GM12892 (cell line): ENCODE results near the gene ADGRD2.

Experiments used
- DNase-seq: peaks from one replicate; pipeline ENCODE4 v3.0.0; 2011; ENCODE audit not compliant: insufficient read length
- FAIRE-seq: peaks from 2 replicates; lab custom pipeline; 2011; peaks lifted over from hg19 to GRCh38; lab: Jason Lieb, UNC
- POLR2A ChIP-seq: IDR thresholded peaks from 2 replicates; pipeline ENCODE4 v1.6.1; 2011; ENCODE audit warnings: low read depth, low read length, control low read depth
- POLR2AphosphoS5 ChIP-seq: IDR thresholded peaks from 2 replicates; pipeline ENCODE4 v1.6.1; 2011; ENCODE audit warnings: low read depth, low read length, control low read depth
- TAF1 ChIP-seq: IDR thresholded peaks from 2 replicates; pipeline ENCODE4 v1.6.1; 2011; ENCODE audit warnings: low read depth, mild to moderate bottlenecking, control low read depth, low read length, borderline replicate concordance

The ADGRD2 gene

GRCh38 chr9:124475868-124476690 lies 25.8 kb downstream of the ADGRD2 start:
- FAIRE-seq (no peak), DNase-seq (no peak)
- TF ChIP-seq TAF1 (no peak), POLR2A (no peak), POLR2AphosphoS5 (no peak)

- FAIRE-seq (no peak), DNase-seq (no peak)
- TF ChIP-seq TAF1 (no peak), POLR2AphosphoS5 (no peak)
Observed at GRCh38 chr9:124477211-124477647, 27.0 kb downstream of the ADGRD2 start.

GRCh38 chr9:124477648-124478285 lies 27.5 kb downstream of the ADGRD2 start:
- FAIRE-seq, result no peak
- DNase-seq, result no peak
- TF ChIP-seq POLR2A, result no peak
- TF ChIP-seq POLR2AphosphoS5, result no peak
- TF ChIP-seq TAF1, result no peak

GRCh38 chr9:124478354-124478753 lies 28.1 kb downstream of the ADGRD2 start:
- FAIRE-seq (no peak), DNase-seq (no peak)
- TF ChIP-seq POLR2AphosphoS5 (no peak), TAF1 (no peak)

GRCh38 chr9:124479371-124479770 lies 29.1 kb downstream of the ADGRD2 start:
- no peak for TF ChIP-seq TAF1
- TF ChIP-seq POLR2A, result no peak
- no peak for TF ChIP-seq POLR2AphosphoS5
- FAIRE-seq (no peak), DNase-seq (no peak)

GRCh38 chr9:124479947-124480620 lies 29.8 kb downstream of the ADGRD2 start:
- FAIRE-seq (no peak), DNase-seq (no peak)
- TF ChIP-seq POLR2AphosphoS5 (no peak), TAF1 (no peak), POLR2A (no peak)

- TF ChIP-seq POLR2AphosphoS5 (no peak), TAF1 (no peak), POLR2A (no peak)
- DNase-seq (peak; percentile 84), FAIRE-seq (peak; percentile 64)
Observed at GRCh38 chr9:124480621-124480981, 30.4 kb downstream of the ADGRD2 start.

GRCh38 chr9:124481115-124481514 lies 30.9 kb downstream of the ADGRD2 start:
- DNase-seq (no peak), FAIRE-seq (no peak)
- TF ChIP-seq POLR2A, result no peak
- TF ChIP-seq POLR2AphosphoS5, result no peak
- no peak for TF ChIP-seq TAF1

GRCh38 chr9:124482431-124483031 lies 32.3 kb downstream of the ADGRD2 start:
- DNase-seq (no peak), FAIRE-seq (no peak)
- TF ChIP-seq POLR2A, result no peak
- no peak for TF ChIP-seq POLR2AphosphoS5
- TF ChIP-seq TAF1, result no peak

- FAIRE-seq (no peak), DNase-seq (no peak)
- TF ChIP-seq POLR2A (no peak), TAF1 (no peak), POLR2AphosphoS5 (no peak)
Observed at GRCh38 chr9:124483481-124483880, 33.2 kb downstream of the ADGRD2 start.

GRCh38 chr9:124485201-124485600 lies 35.0 kb downstream of the ADGRD2 start:
- DNase-seq (no peak), FAIRE-seq (no peak)
- no peak for TF ChIP-seq POLR2A
- no peak for TF ChIP-seq POLR2AphosphoS5
- no peak for TF ChIP-seq TAF1

GRCh38 chr9:124485936-124486335 lies 35.7 kb downstream of the ADGRD2 start:
- FAIRE-seq (no peak), DNase-seq (no peak)
- TF ChIP-seq POLR2A, result no peak
- TF ChIP-seq TAF1, result no peak
- no peak for TF ChIP-seq POLR2AphosphoS5
